Stimulated activated CD8-positive, alpha-beta memory T cell treated with anti-CD3 and anti-CD28 coated beads, Interleukin-15, amount 100 ng/mL, for 48 hours (primary cell): ENCODE measurements around the gene P2RX3.

Source experiments
- DNase-seq, 2 donors: peaks; one replicate each; pipeline ENCODE4 v3.0.0-alpha.2; 2020; ENCODE audit warnings: low read depth in 2 of 2

P2RX3 gene

DNA sequence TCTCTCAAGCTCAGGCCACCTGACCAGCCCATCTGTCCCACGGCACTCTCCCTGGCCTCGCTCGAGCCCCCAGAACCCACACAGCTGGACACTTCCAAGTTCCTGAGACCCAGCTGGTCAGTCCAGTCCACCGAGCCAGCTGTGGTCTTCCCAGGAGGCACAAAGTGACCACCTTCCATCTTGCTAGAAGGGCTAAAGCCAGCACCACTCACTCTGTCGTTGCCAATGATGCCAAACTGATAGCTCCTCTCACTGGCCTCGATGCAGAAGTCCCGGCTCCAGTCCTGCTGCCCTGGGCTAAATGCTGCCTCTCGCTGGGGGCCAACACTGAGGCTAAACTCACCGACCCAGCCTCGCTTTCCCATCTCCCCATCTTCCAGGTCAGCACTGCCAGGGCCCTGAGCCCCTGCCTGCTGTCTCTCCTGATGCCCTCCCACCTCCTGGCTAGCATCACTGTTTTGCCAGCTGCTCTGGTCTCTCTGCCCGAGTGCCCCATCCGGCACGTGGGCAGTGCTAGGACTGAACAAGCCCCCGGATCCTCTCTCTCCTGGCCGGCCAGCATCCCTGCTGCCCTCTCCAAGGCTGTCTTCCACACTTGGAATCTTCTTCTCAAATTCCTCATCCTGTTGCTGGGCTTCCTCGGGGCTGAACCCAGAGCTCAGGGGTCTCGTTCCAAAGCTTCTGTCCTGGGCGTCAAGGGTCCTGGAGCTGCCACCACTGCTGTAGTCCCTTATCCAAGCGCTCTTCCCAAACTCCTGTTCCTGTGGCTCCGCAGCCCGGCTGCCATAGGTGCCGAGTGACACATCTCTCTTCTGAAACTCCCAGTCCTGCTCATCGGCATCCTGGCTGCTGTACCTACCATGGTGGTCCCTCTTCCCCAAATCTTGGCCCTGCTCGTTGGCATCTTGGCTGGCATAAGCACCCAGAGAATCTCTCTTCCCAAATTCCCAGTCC, 28.8 kb upstream of the P2RX3 start:
- DNase-seq = no peak

DNA sequence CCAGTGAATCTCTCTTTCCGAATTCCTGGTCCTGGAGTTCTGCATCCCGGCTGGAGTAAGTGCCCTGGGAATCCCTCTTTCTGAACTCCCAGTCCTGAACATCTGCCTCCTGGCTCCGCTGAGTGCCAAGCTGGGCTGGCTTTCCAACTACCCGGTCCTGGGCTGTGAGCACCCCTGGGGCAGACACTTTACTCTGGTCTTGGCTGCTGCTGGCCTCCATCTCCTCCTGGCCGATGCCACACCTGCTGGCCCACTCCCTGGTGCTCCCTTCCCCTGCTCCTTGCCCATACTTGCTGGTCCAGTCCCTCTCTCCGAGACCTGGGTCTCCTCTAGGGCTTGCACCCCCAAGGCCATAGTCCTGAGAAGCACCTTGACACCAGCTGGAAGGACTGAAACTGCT, 28.1 kb upstream of the P2RX3 start:
- no peak for DNase-seq

DNA sequence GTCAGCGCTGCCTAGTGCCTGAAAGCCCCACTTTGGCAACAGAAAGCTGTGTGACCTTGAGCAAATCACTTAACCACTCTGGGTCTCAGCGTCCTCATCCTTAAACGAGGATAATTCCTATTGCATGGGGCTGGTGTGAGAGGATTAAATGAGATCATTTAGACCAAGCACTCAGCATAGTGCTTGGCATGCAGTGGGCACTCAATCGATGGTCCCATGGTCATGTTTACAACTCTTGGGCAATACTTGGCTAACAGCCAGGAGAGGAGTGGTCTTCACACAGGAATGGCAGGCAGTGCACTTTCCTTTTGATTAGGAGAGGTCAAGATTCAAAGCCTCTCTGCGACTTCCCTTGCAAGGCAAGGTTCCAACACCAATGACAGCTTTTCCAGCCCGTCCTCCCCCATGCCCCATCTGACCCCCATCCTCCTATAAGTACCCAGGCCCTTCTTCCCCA, 27.5 kb upstream of the P2RX3 start:
- DNase-seq = no peak

GRCh38 chr11:57311109-57311936, 26.8 kb upstream of the P2RX3 start:
- DNase-seq = peak; percentile 75 to 78

- DNase-seq = no peak
Measured at GRCh38 chr11:57312511-57313021, 25.6 kb upstream of the P2RX3 start.

- no peak for DNase-seq
Measured at GRCh38 chr11:57313071-57313787, 24.9 kb upstream of the P2RX3 start.

DNA sequence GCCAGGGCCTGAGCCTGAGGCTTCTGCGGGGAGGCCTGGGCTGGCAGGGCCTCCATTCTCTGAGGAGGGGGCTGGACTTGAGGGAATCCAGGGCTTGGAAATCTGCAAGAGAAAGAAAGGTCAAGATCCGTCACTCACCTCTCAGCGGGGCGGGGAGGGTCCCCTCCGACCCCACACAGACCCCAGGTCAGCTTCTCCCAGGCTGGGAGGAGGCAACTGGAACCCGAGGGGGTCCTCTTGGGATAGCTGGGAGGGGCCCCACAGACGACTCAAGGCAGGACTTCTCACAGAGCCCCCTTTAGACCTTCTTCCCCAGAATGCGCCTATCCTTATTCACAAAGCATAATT, 24.4 kb upstream of the P2RX3 start:
- no peak for DNase-seq

DNA sequence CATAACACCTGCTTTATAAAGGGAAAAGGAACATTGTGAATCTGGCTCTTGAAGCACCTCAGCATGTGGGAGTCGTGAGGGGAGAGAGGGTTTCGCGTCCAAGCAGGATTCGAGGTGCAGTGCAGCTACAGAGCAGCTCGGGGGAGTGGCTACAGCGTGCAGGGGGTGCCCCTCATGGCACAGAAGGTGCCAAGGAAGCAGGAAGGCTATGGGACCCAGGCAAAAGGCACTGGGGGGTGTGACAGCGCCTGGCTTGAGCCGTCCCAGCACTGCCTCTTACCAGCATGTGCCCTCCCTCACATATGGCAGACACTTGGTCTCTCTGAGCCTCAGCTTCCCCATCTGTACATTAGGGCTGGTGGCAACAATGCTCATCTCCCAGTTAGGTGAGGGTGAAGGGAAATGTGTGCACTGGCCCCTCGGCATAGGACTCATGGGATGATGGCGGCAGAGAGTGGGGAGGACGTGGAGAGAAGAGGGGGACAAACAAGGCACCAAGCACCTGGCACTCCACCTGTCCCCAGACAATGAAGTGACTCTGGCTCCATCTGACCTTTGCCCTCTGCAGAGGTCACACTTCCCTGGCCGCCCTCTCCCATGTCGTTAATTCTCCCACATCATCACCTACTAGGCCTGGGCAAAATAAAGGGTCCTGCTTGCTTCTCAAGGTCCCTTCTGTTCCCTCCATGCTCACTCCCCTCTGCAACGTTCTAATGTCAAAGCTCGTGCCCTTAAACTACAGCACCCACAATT, 23.8 kb upstream of the P2RX3 start:
- DNase-seq = no peak

GRCh38 chr11:57315491-57315890, 22.7 kb upstream of the P2RX3 start:
- DNase-seq = no peak

- DNase-seq = no peak
Measured at GRCh38 chr11:57316017-57316416, 22.1 kb upstream of the P2RX3 start.

DNA sequence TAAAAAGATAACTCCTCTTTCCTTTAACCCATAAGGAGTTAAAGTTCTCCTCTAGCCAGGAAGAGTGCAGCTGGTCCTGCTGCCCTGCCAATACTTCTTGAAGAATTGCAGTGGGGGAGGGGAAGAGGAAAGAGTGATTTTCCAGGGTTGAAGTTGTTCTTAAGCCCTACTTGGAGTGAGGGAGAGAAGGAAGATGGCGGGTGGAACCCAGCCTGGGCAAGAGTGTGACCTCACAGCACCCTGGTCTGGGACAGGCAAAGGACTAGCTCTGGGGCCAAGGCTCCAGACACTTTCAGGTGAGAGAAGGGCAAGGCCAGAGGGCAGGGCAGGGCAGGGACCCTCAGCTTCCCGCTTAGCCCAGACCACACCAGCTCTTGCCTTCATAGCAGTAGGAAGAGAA, 20.0 kb upstream of the P2RX3 start:
- DNase-seq = no peak

GRCh38 chr11:57320067-57320718, 18.0 kb upstream of the P2RX3 start:
- no peak for DNase-seq

- DNase-seq = no peak
Measured at GRCh38 chr11:57320719-57321387, 17.3 kb upstream of the P2RX3 start.

- no peak for DNase-seq
Measured at GRCh38 chr11:57321388-57322255, 16.5 kb upstream of the P2RX3 start.

- no peak for DNase-seq
Measured at GRCh38 chr11:57322256-57323166, 15.6 kb upstream of the P2RX3 start.

DNA sequence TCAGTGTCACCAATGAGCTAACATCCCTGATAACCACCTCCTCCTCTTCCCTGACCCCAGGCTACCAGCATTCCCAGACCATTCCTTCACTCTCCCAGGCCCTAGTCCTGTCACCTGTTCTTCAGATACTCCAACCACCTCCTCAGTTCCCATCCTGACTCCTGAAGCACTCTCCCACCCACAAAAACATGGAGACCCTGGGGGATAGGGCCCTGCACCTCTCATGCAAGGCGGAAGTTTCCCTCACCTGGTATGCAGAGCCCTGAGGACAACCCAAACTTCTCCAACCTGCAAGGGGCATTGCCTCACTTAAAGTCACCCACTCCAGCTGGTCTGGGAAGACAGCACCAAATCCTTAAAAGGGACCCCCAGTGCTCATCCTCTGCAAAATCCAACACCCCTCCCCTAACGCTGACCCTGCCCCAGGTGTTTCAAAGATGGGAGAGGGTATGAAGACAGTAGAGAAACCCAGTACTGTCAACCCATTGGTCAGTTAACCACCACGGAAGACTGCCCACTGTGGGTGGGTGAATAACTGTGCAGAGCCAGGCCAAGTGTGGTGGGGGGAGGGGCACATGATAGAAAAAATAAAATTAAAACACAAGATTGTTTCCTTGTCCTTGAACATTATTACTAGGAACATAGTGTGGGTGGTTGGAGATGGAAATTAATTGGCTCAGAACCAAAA, 14.8 kb upstream of the P2RX3 start:
- no peak for DNase-seq

- no peak for DNase-seq
Measured at GRCh38 chr11:57323855-57324153, 14.3 kb upstream of the P2RX3 start.
